Stimulated activated CD8-positive, alpha-beta memory T cell treated with anti-CD3 and anti-CD28 coated beads, Interleukin-4, amount 100 ng/mL, for 1 hour (primary cell): ENCODE data around the gene GCGR.

Experiments used
- DNase-seq, 2 donors: peaks; one replicate each; pipeline ENCODE4 v3.0.0-alpha.2; 2020; ENCODE audit warnings: low read depth in 2 of 2, low spot score in 1 of 2

GCGR gene

DNA sequence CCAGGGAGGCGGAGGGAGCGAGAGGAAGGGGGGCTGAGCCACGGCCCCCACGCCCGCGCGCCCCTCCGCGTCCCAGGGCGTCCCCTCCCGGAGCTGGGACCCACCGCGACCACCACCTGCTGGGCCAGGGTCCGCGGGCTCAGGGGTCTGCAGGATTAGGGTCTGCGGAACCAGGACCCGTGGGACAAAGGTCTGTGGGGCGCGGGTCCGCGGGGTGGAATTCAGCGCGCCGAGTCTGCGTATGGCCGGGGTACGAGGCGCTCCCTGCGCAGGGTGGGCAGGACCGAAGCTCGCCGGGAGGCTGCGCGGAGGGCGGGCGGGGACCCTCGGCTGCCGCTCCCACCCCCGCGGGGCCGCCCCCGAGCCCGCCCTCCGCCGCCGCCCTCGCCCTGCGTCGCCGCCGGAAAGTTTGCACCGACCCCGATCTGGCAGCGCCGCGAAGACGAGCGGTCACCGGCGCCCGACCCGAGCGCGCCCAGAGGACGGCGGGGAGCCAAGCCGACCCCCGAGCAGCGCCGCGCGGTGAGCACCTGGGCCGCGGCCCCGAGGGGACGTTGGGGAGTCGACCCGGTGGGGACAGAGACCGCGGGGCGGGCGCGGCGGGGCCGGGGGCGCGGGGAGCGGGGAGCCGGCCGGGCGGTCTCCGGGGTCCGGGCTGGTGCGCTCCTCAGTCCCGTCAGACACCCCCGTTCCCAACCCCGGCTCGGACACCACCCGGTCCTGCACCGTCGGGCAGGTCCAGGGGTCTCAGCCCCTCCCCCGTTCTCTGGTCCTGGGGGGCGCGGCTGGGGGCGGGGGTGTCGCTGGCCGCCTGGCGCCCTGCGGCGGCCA lies at the start of gene GCGR:
Gene GCGR, plus strand, starts transcription at position 423 of the 831 bp plus-strand sequence. CDS start 4,869 bp downstream, outside the sequence.
- DNase-seq = no peak

DNA sequence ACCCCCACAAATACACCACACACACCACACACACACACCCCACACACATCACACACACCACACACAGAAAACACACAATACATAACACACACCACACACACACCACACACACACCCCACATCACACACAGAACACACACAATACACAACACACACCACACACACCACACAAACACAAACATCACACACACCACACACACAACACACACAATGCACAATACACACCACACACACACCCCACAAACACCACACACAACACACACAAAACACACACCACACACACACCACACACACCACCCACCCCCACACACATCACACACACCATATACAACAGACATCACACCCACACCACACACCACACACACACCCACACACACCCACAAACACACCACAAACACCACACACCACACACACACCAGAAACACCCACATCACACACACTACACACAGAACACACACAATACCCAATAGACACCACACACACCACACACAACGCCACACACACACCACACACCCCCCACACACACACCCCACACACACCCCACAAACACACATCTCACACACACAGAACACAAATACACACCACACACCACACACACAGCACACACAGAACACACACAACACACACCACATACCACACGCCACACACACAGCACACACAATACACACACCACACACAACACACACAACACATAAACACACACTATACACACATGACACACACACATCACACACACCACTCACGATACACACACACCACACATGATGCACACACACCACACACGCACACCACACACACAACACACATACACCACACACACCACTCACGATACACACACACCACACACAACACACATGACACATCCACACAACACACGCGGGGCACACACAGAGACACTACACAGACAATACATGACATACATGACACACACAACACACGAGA lies 11.0 kb upstream of the GCGR start:
- DNase-seq = no peak

DNA sequence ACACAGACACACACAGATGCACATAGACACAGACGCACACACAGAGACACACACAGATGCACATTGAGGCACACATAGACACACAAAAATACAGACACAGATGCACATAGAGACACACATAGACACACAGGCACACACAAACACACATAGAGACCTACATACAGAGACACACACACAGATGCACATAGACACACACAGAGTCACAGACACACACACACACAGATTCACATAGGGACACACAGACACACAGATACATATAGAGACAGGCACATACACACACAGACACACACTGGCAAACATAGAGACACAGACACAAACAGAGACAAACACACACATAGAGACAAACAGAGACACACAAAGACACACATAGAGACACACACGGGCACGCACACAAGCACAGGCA lies 9.9 kb upstream of the GCGR start:
- DNase-seq = no peak

DNA sequence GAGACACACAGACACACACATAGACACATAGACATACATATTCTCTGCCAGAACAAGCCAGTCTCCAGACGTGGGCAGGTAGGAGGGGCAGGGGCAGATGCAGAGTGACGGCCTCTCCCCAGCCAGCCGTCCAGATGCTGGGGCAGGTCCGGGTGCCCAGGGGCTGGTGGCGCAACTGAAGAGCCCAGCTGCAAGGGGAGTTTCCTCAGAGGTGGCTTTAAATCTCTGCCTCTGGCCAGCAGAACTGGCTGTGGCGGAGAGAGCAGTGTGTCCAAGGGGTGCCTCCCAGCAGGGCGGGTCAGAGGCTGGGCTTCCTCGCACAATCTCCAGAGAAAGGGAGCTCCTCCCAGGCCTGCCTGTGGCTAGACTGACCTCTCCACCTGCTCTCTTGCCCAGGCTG lies 9.4 kb upstream of the GCGR start:
- DNase-seq = no peak

DNA sequence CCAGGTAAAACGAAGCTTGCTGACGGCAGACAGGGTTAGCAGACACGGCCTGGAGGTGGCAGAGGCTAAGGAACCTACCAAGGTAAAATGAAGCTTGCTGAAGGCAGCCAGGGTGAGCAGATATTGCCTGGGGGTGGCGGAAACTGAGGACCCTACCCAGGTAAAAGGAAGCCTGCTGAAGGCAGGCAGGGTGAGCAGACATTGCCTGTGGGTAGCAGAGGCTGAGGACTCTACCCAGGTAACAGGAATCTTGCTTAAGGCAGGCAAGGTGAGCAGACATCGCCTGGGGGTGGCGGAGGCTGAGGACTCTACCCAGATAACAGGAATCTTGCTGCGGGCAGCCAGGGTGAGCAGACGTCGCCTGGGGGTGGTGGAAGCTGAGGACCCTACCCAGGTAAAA lies 2.6 kb upstream of the GCGR start:
- no peak for DNase-seq

DNA sequence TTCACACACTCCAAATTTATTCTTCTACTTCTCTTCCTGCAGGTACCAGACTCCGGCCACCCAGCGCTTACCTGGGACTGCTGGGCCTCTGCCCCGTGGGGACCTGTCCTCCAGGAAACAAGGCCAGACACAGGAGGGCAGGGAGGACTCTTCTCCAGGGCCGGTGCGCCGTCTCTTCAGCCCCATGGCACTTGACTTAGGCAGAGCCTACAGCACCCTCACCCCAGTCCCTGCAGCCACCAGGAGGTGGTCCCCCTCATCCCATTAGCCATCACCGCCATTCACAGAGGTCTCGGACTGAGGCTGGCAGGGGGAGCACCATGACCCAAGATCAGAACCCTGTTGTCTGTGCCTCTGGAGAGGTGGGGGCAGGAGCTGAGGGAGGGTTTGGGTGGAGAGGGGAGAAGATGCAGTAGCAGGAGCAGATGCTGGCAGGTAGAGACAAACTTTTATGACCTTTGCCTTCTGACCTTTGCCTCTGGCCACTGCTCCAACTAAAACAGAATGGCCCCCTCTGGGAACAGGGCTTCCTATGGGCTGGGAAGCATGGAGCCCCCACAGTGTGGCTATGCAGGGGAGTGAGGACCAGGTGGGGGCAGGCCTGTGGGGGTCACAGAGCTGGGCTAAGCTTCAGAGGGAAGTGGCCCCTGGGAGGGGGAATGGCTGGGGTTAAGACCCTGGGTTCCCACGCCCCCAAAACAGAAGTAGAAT lies 1.7 kb upstream of the GCGR start:
- no peak for DNase-seq

DNA sequence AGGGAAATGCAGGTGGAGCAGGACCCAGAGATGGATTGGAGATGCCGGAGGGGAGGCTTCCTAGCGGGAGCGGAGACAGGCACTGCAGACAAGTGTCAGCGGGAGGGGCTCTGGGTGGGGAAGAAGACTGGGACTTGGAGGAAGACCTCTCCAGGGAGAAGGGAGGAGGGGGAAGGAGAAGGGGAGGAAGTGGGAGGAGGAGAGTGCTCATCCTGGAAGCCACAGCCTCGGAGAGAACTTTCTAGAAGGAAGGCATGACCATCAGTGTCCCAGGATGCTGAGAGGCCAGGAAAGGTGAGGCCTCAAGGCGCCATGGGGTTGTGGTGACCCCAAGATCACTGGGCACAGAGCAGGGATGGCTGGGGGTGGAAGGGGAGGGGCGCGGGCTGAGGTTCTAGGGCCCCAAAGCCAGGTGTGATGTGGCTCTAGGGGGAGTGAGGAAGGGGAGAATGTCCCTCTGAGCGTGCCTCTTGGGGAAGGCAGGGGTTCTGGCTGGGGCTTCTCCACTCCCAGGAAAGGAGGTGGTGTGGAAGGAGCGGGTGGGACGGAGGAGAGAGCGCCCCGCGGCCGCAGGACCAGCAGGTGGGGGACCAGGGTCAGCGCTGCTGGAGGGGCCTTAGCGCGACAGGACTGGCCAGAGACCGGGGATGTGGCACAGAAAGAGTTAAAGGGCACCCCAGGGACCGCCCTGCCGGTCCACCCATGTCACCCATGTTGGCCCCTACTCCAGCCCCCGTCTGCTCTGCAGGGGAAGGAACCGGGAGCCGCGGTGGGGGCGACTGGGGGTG lies 900 bp upstream of the GCGR start:
- DNase-seq = no peak

DNA sequence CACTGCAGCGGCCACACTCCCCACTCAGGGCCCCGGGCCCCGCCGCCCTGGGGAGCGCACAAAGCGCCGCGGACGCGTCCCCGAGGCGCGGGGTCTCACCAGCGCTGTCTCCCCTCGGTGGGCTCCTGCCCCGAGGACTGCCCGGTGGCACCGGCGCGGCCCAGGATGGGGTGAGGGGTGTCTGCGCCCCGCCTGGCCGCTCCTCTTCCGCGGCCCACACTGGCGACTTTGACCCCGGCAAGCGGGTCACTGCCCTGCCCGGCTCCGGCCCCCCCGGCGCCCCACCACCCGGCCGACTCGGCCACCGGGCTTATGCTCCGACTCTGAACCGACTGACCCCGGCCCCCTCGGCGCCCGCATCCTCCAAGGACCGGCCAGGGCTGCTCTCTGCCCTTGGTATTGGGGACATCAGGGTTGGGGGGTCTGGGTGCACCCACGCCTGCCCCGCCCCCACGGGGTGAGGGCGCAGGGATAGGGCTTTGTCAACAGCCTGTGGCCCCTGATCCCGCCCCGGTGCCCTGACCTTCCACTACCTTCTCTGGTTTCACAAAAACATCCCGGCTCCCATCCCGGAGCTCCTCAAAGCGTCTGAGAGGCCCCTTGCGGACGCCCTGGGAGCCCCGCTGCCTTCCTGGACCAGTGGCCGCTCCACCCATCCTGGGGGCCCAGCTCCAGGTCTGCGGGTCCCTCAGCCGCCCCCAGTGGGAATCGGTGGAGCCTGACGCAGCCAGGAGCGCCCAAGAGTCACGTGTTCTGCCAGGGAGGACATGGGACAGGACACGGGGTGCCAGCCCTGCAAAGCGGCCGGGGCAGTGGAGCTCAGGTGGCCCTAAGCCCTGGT lies 829 bp downstream of the GCGR start:
- no peak for DNase-seq

DNA sequence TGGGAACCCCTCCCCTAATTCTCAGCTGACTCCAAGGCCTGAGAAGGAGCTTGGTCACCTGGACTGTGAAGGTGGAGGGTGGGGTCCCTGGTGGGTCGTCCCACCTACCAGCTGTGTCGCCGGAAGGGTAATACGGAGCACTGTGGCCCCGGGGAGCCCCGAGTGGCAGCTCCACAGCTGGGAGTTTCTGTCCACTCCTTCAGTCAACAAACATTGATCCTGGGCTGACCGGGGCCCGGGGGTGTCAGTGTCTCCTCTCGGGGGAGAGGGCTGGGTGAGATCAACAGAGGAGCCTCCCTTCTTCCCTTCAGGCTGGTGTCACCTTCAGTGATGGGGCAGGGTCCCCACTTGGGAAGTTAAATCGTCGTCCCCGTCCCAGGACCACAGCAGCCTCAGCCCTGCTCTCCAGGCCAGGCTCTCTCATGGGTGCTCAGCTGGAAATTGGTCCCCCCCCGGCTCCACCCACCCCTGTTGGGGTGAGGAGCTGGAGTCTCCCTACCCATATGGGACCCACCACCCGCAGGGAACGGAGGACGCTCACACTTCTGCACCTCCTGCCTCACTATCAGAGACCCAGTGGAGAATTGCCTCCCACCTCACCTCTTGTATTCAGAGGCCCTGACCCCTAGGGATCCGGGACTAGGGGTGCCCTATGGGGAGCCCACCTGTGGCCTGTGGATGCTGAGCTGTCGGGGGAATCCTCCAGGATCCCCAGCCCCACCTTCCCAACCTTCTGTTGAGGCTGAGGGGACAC lies 1.9 kb downstream of the GCGR start:
- no peak for DNase-seq

DNA sequence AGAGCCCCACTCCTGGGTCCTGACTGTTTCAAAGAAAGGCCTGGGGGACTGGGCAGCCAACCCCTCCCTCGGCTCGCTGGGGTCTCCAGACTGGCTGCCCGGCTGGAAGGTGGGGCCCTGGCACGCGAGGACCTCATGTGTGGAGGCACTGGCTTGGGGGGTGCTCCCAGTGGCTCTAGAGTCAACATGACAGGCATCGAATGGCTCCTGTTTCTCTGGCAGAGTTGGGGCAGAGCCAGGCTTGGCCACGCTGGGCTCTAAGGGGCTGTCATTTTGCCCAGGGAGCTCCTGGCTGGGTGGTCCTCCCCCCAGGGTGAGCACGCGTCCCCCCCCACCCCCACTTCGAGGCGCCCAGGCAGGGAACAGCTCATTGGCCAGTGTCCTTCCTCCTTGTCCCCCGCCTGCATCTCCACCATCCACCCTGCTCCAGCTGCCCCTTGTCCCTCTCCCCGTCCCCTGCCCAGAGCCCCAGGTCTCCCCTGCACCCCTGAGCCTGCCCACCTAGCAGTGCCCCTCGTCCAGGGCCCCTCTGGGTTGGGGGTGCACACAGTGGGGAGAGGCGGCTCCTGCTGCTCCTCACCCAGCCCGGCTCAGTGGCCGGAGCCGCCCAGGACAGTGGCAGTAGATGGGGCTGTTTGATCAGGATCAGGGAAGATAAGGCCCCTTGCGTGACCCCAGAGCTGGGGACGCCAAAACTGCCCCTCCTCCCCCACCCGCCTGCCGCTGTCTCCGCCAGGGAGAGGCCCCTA lies 2.7 kb downstream of the GCGR start:
- no peak for DNase-seq

DNA sequence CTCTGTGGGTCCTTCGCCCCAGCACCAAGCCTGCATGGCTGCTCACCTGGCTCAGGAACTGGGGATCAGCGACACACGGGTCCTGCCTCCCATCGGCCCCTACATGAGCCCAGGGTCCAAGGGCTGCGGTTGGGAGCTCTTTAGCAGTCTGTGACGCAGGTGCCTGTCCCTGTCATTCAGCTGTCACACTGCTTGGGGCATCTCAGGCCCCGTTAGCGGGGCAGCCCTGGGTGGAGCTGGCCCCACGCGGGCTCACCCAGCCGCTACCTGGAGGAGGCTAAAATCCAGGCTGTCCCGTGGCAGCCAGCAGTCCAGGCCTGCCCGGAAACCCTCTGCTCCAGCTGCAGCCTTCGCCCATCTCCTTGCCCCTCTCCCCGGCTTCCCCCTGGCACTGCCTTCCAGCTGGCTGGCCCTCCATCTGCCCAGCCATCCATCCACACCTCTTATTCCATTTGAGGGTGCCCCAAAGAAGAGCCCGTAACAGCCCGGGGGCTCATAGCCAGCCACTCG lies 3.3 kb downstream of the GCGR start:
- DNase-seq = no peak

DNA sequence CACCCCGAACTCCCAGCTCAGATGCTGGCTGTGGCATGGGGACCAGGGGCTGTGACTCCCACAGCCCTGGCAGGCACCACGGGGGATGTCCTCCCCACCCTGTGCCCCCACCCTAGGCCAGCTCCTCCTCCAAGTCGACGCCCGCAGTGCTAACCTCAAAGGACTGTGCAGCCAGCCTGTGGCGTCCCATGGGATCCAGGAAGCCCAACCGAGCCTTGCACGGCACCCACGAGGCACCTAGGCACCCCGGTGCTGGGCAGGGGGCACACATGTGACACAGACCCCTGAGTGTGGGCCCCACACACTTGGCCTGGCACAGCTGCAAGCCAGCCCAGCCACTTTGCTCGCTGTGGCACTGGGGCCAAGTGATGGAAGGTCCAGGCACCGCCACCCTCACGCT lies 3.9 kb downstream of the GCGR start:
- no peak for DNase-seq

DNA sequence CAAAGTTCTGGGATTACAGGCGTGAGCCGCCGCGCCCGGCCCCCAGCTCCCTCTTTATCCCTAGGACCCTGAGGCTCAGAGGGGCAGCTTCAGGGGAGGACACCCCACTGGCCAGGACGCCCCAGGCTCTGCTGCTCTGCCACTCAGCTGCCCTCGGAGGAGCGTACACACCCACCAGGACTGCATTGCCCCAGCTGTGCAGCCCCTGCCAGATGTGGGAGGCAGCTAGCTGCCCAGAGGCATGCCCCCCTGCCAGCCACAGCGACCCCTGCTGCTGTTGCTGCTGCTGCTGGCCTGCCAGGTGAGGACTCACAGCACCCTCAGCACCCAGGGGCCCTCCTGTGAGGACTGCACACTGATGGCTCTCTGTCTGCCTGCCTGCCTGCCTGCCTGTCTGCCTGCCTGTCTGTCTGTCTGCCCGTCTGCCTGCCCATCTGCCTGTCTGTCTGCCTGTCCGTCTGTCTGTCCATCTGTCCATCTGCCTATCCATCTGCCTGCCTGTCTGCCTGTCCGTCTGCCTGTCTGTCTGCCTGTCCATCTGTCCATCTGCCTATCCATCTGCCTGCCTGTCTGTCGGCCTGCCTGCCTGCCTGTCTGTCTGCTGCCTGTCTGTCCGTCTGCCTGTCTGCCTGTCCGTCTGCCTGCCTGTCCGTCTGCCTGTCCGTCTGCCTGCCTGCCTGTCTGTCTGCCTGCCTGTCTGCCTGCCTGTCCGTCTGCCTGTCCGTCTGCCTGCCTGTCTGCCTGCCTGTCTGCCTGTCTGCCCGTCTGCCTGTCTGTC lies 5.0 kb downstream of the GCGR start:
- DNase-seq = no peak

DNA sequence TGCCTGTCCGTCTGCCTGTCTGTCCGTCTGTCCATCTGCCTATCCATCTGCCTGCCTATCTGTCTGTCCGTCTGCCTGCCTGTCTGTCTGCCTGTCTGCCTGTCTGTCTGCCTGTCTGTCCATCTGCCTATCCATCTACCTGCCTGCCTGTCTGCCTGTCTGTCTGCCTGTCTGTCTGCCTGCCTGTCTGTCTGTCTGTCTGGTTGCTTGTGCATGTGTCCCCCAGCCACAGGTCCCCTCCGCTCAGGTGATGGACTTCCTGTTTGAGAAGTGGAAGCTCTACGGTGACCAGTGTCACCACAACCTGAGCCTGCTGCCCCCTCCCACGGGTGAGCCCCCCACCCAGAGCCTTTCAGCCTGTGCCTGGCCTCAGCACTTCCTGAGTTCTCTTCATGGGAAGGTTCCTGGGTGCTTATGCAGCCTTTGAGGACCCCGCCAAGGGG lies 5.6 kb downstream of the GCGR start:
- no peak for DNase-seq

DNA sequence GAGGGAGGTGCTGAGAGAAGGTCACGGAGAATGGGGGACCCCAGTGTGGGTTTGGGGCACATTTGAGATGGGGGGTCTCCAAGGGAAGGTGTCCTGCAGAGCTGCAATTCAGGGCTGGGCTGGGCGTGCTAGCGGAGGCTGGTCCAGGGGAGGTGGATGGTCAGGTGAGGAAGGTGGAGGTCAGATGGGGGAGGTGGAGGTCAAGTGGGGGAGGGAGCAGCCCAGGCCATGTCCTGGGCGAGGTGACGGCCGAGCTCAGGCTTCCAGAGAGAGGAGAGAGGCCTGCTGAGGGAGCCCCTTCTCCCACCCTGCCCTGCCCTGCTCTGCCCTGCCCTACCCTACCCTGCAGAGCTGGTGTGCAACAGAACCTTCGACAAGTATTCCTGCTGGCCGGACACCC lies 6.5 kb downstream of the GCGR start:
- DNase-seq = no peak

DNA sequence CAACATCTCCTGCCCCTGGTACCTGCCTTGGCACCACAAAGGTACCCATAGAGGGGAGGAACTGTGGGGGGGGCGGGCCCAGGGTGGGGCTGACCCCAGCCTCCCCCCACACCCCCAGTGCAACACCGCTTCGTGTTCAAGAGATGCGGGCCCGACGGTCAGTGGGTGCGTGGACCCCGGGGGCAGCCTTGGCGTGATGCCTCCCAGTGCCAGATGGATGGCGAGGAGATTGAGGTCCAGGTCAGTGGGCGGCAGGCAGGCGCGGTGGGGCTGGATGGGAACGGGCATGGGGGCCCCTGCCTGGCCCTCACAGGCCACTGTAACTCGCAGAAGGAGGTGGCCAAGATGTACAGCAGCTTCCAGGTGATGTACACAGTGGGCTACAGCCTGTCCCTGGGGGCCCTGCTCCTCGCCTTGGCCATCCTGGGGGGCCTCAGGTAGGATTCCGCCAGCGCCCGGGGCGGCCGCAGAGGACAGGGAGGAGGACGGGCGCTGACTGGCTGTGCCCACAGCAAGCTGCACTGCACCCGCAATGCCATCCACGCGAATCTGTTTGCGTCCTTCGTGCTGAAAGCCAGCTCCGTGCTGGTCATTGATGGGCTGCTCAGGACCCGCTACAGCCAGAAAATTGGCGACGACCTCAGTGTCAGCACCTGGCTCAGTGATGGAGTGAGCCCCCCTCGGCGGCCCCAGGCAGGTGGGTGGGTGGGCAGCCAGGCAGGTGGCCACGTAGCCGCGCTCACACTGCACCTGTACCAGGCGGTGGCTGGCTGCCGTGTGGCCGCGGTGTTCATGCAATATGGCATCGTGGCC lies 7.1 kb downstream of the GCGR start:
- no peak for DNase-seq
